A673 (cell line): ENCODE data around the gene KRTAP10-4. TPM values are rescaled to one million over a fixed set of nuclear protein-coding genes. Genes with fewer than 3 reads are reported as not detected.
"Not testable (repeated sequence)": the region's sequence is repeated elsewhere in the genome, so short reads cannot be mapped to it uniquely, and the experiment has no call there.

Experiments
- BruUV-seq: library from RNA; stranded (reverse); fragments of 400-500 nt; replicated peaks from 2 replicates; lab custom pipeline; 2021; lab: Mats Ljungman, UMichigan
- CTCF ChIA-PET: fragments of 300-600 bp; sonication (Branson Sonifier 250); formaldehyde crosslinking; loops from one replicate; lab custom pipeline; 2022; ENCODE audit warnings: antibody characterized with exemption; lab: Charles Lee
- POLR2A ChIA-PET: fragments of 300-600 bp; sonication (Branson Sonifier 250); formaldehyde crosslinking; loops from one replicate; lab custom pipeline; 2022; ENCODE audit warnings: antibody characterized with exemption; ENCODE audit not compliant: low non-redundant PET; lab: Charles Lee
- DNase-seq: peaks from one replicate; pipeline ENCODE4 v3.0.0-alpha.2; 2015; ENCODE audit warnings: low spot score
- H3K27ac ChIP-seq: fragments of 200-600 bp; sonication (generic); 2 replicates; pipeline ENCODE4 v1.5.1; 2016; ENCODE audit warnings: mixed run types, low read depth, mild to moderate bottlenecking, mixed read lengths, antibody characterized with exemption, low read length; ENCODE audit not compliant: poor library complexity, severe bottlenecking
- H3K27me3 ChIP-seq: fragments of 200-600 bp; sonication (generic); replicated peaks from 2 replicates; pipeline ENCODE4 v1.6.1; 2017; ENCODE audit warnings: mixed run types, low read depth, mild to moderate bottlenecking, mixed read lengths, antibody characterized with exemption, low read length; ENCODE audit not compliant: insufficient read depth, poor library complexity
- H3K36me3 ChIP-seq: fragments of 200-600 bp; sonication (generic); 2 replicates; pipeline ENCODE4 v1.6.1; 2016; ENCODE audit warnings: mixed run types, mild to moderate bottlenecking, mixed read lengths, antibody characterized with exemption, low read length; ENCODE audit not compliant: insufficient read depth, poor library complexity, severe bottlenecking
- H3K4me1 ChIP-seq: fragments of 200-600 bp; sonication (generic); 2 replicates; pipeline ENCODE4 v1.6.1; 2017; ENCODE audit warnings: mixed run types, mild to moderate bottlenecking, mixed read lengths, antibody characterized with exemption, low read length; ENCODE audit not compliant: insufficient read depth, poor library complexity, severe bottlenecking
- H3K4me3 ChIP-seq: fragments of 200-600 bp; sonication (generic); 2 replicates; pipeline ENCODE4 v1.5.1; 2016; ENCODE audit warnings: low read depth, mixed run types, mild to moderate bottlenecking, mixed read lengths, low read length; ENCODE audit not compliant: poor library complexity, severe bottlenecking
- H3K9me3 ChIP-seq: fragments of 200-600 bp; sonication (generic); 2 replicates; pipeline ENCODE4 v1.6.1; 2016; ENCODE audit warnings: mixed run types, low read depth, mild to moderate bottlenecking, mixed read lengths, antibody characterized with exemption, low read length; ENCODE audit not compliant: poor library complexity, severe bottlenecking
- CTCF ChIP-seq: fragments of 300-800, 200-600 bp; sonication (generic); conservative IDR thresholded peaks from 2 replicates; pipeline ENCODE4 v1.5.1; 2017; ENCODE audit warnings: low read depth, mild to moderate bottlenecking, antibody characterized with exemption, low read length, moderate library complexity, mixed read lengths
- EZH2 ChIP-seq: fragments of 200-600 bp; sonication (generic); IDR thresholded peaks from 2 replicates; pipeline ENCODE4 v1.6.1; 2017; ENCODE audit warnings: borderline replicate concordance, low read depth, mild to moderate bottlenecking, mixed read lengths, antibody characterized with exemption, low read length; ENCODE audit not compliant: poor library complexity, severe bottlenecking
- intact Hi-C: fragments of 100-400 bp; cut with micrococcal nuclease; formaldehyde crosslinking; loops from one replicate; pipeline ENCODE4 v1.10.0; 2022; ENCODE audit not compliant: unreplicated experiment
- total RNA-seq: library from RNA; stranded (reverse); gene quantifications from 2 replicates; pipeline ENCODE4 v1.2.3, GENCODE V29; 2021

The KRTAP10-4 gene
- total RNA-seq, 1 experiment from 2014 or later, result not detected

GRCh38 chr21:44589094-44589493, 15.6 kb downstream of the KRTAP10-4 start:
- BruUV-seq, result no TSS peak
- H3K36me3 ChIP-seq, result no peaks in the 10 kb centered on the region
- no peaks in the 10 kb centered on the region for H3K4me1 ChIP-seq
- CTCF ChIA-PET, result no interaction called here
- H3K27me3 ChIP-seq, result no peaks in the 10 kb centered on the region
- TF ChIP-seq EZH2 (no peak), CTCF (no peak)
- H3K27ac ChIP-seq, result no peak overlapping the region
- DNase-seq, result no peak
- H3K9me3 ChIP-seq, result no peaks in the 10 kb centered on the region
- intact Hi-C loops, result no loop called here
- no peak overlapping the region for H3K4me3 ChIP-seq
- POLR2A ChIA-PET, result no interaction called here

- ChIA-PET CTCF (no interaction called here), POLR2A (no interaction called here)
- Histone ChIP-seq H3K4me3 (no peak overlapping the region), H3K4me1 (no peaks in the 10 kb centered on the region), H3K27ac (no peak overlapping the region), H3K9me3 (no peaks in the 10 kb centered on the region), H3K36me3 (no peaks in the 10 kb centered on the region), H3K27me3 (no peaks in the 10 kb centered on the region)
- BruUV-seq, result no TSS peak
- TF ChIP-seq CTCF, result no peak
- no peak for TF ChIP-seq EZH2
- intact Hi-C loops, result no loop called here
- no peak for DNase-seq
Observed at GRCh38 chr21:44589586-44590305, 16.2 kb downstream of the KRTAP10-4 start.

GRCh38 chr21:44590311-44590721, 16.8 kb downstream of the KRTAP10-4 start:
- no peak overlapping the region for H3K4me3 ChIP-seq
- TF ChIP-seq EZH2, result no peak
- TF ChIP-seq CTCF, result no peak
- BruUV-seq, result no TSS peak
- H3K36me3 ChIP-seq, result no peaks in the 10 kb centered on the region
- ChIA-PET POLR2A (no interaction called here), CTCF (no interaction called here)
- no peaks in the 10 kb centered on the region for H3K9me3 ChIP-seq
- no peak for DNase-seq
- no peaks in the 10 kb centered on the region for H3K27me3 ChIP-seq
- H3K27ac ChIP-seq, result no peak overlapping the region
- intact Hi-C loops, result no loop called here
- H3K4me1 ChIP-seq, result no peaks in the 10 kb centered on the region

GRCh38 chr21:44590897-44591800, 17.6 kb downstream of the KRTAP10-4 start:
- H3K9me3 ChIP-seq, H3K27me3 ChIP-seq, H3K4me3 ChIP-seq, DNase-seq, H3K27ac ChIP-seq, H3K4me1 ChIP-seq, H3K36me3 ChIP-seq, BruUV-seq, POLR2A ChIA-PET, intact Hi-C loops: not testable (repeated sequence)
- CTCF ChIA-PET, result interaction anchor here (1.2 kb wide), 1 partner anchor 80 kb away, joined by 3 read pairs; no protein-coding TSS in a partner anchor

- POLR2A ChIA-PET, intact Hi-C loops, H3K4me3 ChIP-seq, H3K36me3 ChIP-seq, H3K9me3 ChIP-seq, BruUV-seq, H3K4me1 ChIP-seq, H3K27me3 ChIP-seq, H3K27ac ChIP-seq: not testable (repeated sequence)
- DNase-seq, result peak; percentile 22
- CTCF ChIA-PET, result interaction anchor here (1.2 kb wide), 1 partner anchor 81 kb away, joined by 3 read pairs; no protein-coding TSS in a partner anchor
Observed at GRCh38 chr21:44591801-44592130, 18.2 kb downstream of the KRTAP10-4 start.
